RWPE2 (cell line): ENCODE results near the gene HS2ST1.

Experiments used
- ATAC-seq: fragments of 200-7000 bp; cut with Tn5 transposase; 3 replicates; pipeline ENCODE4 v1.9.1; 2021; ENCODE audit warnings: low read depth
- DNase-seq: peaks from one replicate; pipeline ENCODE4 v3.0.0-alpha.2; 2020; ENCODE audit warnings: low spot score
- H3K27ac ChIP-seq: fragments of 450-650 bp; 2 replicates; pipeline ENCODE4 v1.5.1; 2017; ENCODE audit warnings: mild to moderate bottlenecking; ENCODE audit not compliant: poor library complexity, severe bottlenecking
- H3K27me3 ChIP-seq: fragments of 250-450 bp; sonication (Bioruptor Pico); 2 replicates; pipeline ENCODE4 v1.5.1; 2021; ENCODE audit warnings: mild to moderate bottlenecking, moderate library complexity; ENCODE audit not compliant: insufficient read depth, poor library complexity, severe bottlenecking
- H3K36me3 ChIP-seq: fragments of 250-450 bp; sonication (Bioruptor Pico); 2 replicates; pipeline ENCODE4 v1.5.1; 2020; ENCODE audit warnings: low read depth, mild to moderate bottlenecking, moderate library complexity
- H3K4me1 ChIP-seq: fragments of 250-450 bp; sonication (Bioruptor Pico); 2 replicates; pipeline ENCODE4 v1.5.1; 2021; ENCODE audit warnings: mild to moderate bottlenecking, moderate library complexity; ENCODE audit not compliant: insufficient read depth, poor library complexity, severe bottlenecking
- H3K4me3 ChIP-seq: fragments of 250-450 bp; sonication (Bioruptor Pico); 2 replicates; pipeline ENCODE4 v1.5.1; 2021; ENCODE audit warnings: mild to moderate bottlenecking, moderate library complexity; ENCODE audit not compliant: severe bottlenecking
- H3K9me3 ChIP-seq: fragments of 250-450 bp; sonication (Bioruptor Pico); 2 replicates; pipeline ENCODE4 v1.5.1; 2021; ENCODE audit warnings: mild to moderate bottlenecking, moderate library complexity; ENCODE audit not compliant: severe bottlenecking
- TF ChIP-seq, protein P1 (sequence below): fragments of 450-650 bp; IDR thresholded peaks from one replicate; pipeline ENCODE4 v1.5.1; 2017; ENCODE audit warnings: mild to moderate bottlenecking, moderate library complexity; ENCODE audit not compliant: poor library complexity, severe bottlenecking

HS2ST1 gene

DNA sequence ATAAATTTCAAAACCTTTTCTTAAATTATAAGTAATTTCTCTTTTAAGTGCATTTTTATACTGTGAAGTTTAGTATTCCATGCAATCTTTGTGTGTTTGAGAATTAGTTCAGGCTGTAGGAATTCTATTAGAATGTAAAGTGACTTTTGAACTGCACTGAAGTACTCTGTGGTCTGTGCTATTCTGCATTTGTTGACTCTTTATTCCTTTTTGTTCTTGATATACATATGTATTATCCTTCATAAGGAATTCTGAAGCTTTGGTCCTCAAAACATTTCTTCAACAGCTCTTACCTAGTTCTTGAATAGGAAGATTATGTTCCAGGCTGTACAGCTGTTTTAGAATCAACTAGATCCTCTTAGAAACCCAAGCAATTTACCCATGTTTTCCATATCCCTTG, 158.0 kb downstream of the HS2ST1 start:
- no peak overlapping the region for H3K27ac ChIP-seq
- TF ChIP-seq, protein P1, sequence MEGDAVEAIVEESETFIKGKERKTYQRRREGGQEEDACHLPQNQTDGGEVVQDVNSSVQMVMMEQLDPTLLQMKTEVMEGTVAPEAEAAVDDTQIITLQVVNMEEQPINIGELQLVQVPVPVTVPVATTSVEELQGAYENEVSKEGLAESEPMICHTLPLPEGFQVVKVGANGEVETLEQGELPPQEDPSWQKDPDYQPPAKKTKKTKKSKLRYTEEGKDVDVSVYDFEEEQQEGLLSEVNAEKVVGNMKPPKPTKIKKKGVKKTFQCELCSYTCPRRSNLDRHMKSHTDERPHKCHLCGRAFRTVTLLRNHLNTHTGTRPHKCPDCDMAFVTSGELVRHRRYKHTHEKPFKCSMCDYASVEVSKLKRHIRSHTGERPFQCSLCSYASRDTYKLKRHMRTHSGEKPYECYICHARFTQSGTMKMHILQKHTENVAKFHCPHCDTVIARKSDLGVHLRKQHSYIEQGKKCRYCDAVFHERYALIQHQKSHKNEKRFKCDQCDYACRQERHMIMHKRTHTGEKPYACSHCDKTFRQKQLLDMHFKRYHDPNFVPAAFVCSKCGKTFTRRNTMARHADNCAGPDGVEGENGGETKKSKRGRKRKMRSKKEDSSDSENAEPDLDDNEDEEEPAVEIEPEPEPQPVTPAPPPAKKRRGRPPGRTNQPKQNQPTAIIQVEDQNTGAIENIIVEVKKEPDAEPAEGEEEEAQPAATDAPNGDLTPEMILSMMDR = no peak
- H3K9me3 ChIP-seq = no peaks in the 10 kb centered on the region
- no peaks in the 10 kb centered on the region for H3K4me1 ChIP-seq
- ATAC-seq (no peak), DNase-seq (no peak)
- no peaks in the 10 kb centered on the region for H3K36me3 ChIP-seq
- no peaks in the 10 kb centered on the region for H3K27me3 ChIP-seq
- H3K4me3 ChIP-seq = no peak overlapping the region

DNA sequence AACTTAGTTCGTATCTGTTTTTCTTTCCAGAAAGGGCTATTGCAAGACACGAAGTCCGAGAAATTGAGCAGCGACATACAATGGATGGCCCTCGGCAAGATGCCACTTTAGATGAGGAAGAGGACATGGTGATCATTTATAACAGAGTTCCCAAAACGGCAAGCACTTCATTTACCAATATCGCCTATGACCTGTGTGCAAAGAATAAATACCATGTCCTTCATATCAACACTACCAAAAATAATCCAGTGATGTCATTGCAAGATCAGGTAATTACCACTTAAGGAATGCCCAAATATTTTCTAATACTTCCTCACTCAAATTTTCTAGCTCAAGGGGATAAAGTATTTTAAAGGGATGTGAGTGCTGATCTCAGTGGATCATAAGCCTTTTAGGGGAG, 158.5 kb downstream of the HS2ST1 start:
- TF ChIP-seq, protein P1 = no peak

DNA sequence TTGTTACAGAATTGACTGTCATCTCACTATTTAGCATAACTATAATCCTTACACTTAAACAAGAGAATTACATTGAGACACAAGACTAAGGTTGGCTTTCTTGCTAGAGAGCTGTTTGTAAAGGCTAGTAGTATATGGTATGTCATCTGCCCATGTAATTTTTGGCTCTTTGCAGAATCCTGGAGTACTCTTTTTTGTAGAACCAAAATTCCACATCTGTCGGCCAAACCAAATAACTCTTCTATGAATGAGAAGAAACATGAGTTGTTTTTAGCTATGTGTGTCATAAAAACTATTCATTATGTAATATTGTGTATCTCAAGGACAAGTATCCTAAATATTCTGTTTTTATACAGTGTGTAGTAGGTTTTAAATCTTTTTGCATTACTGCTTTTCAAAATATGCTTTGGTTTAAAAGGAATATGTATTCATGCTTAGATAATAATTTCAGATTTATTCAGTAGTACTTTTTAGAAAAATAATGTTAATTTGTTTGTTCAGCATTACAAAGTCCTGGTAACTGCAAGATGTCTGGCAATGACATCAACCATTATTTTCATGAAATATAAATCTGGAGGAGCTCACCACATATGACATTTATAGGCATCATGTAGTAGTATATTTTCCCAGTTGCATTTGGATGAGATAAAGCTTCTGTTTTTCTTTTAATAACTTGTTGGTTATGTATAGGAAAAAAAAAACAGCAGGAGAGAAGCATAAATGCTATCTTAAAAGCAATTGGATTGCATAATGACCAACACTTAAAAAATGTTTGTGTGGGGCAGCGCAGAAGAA, 159.8 kb downstream of the HS2ST1 start:
- H3K36me3 ChIP-seq = no peaks in the 10 kb centered on the region
- H3K9me3 ChIP-seq = no peaks in the 10 kb centered on the region
- H3K27ac ChIP-seq = no peak overlapping the region
- H3K4me1 ChIP-seq = no peaks in the 10 kb centered on the region
- H3K27me3 ChIP-seq = no peaks in the 10 kb centered on the region
- DNase-seq (no peak), ATAC-seq (no peak)
- H3K4me3 ChIP-seq = no peak overlapping the region
- TF ChIP-seq, protein P1 = no peak

More for the DNA sequence above, 158.5 kb downstream of the HS2ST1 start:
- Histone ChIP-seq H3K4me1 (no peaks in the 10 kb centered on the region), H3K27ac (no peak overlapping the region), H3K9me3 (no peaks in the 10 kb centered on the region), H3K36me3 (no peaks in the 10 kb centered on the region), H3K4me3 (no peak overlapping the region), H3K27me3 (no peaks in the 10 kb centered on the region)
- DNase-seq = no peak
- ATAC-seq = no peak

DNA sequence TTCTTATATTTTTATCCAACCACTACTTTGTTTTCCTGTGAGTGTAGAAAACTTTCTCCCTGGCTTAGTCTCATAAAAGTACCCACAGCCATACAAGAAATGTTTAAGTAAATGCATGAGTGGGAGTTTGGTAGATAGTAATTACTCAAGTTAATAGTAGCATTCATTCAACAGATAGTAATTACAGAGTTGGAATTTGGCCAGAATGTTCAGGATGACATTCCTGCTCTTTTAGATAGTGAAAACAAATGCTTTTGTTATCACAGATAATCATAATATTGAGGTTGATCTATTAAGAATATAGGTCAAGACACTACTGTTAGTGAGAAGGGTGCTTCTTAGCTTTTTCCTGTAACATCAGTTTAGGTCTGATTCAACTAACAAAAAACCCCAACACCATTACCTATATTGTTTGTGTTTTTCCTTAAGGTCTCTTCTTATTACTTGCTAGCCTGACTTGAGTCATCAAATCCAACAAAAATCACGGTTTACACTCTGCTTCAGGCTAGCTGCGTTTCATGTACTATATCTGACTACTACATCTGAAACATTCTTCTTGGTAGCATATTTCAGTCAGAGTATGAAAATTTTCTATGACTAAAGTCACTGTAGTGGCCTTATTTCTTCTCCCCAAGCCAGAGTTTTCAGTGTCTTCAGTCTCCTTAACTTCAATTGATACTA, 163.7 kb downstream of the HS2ST1 start:
- TF ChIP-seq, protein P1 = no peak
- H3K36me3 ChIP-seq = no peaks in the 10 kb centered on the region
- no peaks in the 10 kb centered on the region for H3K9me3 ChIP-seq
- DNase-seq (no peak), ATAC-seq (no peak)
- no peak overlapping the region for H3K4me3 ChIP-seq
- H3K4me1 ChIP-seq = no peaks in the 10 kb centered on the region
- no peaks in the 10 kb centered on the region for H3K27me3 ChIP-seq
- no peak overlapping the region for H3K27ac ChIP-seq
